SIG-M5 (cell line): ENCODE measurements around the gene CEP41.
"Not testable (repeated sequence)": the region's sequence is repeated elsewhere in the genome, so short reads cannot be mapped to it uniquely, and the experiment has no call there.

Source experiments
- DNase-seq: peaks from one replicate; lab custom pipeline; 2025; lab: John Stamatoyannopoulos, UW

The CEP41 gene

GRCh38 chr7:130458257-130458656 lies 17.4 kb upstream of the CEP41 start:
- DNase-seq = no peak

- DNase-seq = no peak
These were observed 14.1 kb upstream of the CEP41 start for GRCh38 chr7:130454959-130455358.

- DNase-seq = no peak
These were observed 12.1 kb upstream of the CEP41 start for GRCh38 chr7:130452951-130453350.

GRCh38 chr7:130451344-130451743 lies 10.5 kb upstream of the CEP41 start:
- DNase-seq = not testable (repeated sequence)

DNA sequence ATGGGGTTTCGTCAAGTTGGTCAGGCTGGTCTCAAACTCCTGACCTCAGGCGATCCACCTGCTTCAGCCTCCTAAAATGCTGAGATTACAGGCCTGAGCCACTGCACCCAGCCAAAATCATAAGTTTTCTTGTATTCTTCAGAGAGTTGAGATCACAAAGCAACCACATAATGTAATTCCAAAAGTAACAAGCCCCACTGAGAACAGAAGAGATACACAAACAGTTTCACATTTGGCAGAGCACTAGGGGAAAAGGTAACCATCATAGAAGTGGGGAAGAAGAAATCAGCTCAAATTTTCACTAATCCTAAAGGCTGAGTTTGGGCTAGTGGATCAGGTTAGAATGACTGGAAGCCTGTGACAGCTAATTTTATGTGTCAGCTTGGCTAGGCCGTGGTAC lies 5.4 kb upstream of the CEP41 start:
- DNase-seq = no peak

- no peak for DNase-seq
These were observed 4.1 kb upstream of the CEP41 start for GRCh38 chr7:130444751-130445407.

- no peak for DNase-seq
These were observed 3.4 kb upstream of the CEP41 start for GRCh38 chr7:130444234-130444633.

- no peak for DNase-seq
These were observed 1.8 kb upstream of the CEP41 start for GRCh38 chr7:130442601-130443000.

DNA sequence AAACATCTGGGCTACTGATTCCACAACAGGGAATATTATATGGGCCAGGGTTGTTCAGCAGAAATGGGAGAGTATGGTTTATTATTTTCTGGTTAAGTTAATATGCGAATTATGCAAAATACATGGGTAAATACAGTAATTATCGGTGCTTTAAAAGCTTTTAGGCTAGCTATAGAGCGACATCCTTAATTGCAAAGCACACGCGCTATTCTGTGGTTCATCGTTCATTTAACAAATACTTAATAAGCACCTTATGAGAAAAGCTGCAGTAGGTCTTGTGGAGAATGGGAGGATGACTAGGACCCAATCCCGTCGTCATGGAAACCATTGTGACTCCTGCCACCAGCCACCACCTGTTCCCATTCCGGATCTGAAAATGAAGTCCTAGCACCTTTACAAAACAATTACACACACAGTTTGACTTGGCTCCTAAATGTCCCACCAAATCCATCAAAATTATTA lies 623 bp upstream of the CEP41 start:
- DNase-seq = no peak

DNA sequence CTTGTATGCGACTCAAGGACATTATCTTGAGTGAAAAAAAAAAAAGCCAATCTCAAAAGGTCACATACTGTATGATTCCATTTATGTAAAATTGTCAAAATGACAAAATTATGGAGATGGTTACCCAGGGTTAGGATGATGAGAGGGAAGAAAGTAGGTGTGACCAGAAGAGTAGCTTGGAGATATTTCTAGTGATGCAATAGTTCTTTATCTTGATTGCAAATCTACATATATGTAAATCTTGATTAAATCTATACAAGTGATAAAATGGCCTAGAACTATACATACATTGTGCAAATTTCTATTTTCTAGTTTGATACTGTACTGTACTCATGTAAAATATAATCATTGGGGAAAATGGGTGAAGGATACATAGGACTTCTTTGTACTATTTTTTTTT lies 4.6 kb downstream of the CEP41 start:
- DNase-seq = no peak

- DNase-seq = no peak
These were observed 5.4 kb downstream of the CEP41 start for GRCh38 chr7:130435311-130435854.

- DNase-seq = no peak
These were observed 7.5 kb downstream of the CEP41 start for GRCh38 chr7:130433301-130433700.

GRCh38 chr7:130432886-130433285 lies 7.9 kb downstream of the CEP41 start:
- no peak for DNase-seq

GRCh38 chr7:130430841-130431666 lies 9.8 kb downstream of the CEP41 start:
- DNase-seq = no peak

- no peak for DNase-seq
These were observed 10.7 kb downstream of the CEP41 start for GRCh38 chr7:130430115-130430514.

- no peak for DNase-seq
These were observed 11.8 kb downstream of the CEP41 start for GRCh38 chr7:130429019-130429418.

DNA sequence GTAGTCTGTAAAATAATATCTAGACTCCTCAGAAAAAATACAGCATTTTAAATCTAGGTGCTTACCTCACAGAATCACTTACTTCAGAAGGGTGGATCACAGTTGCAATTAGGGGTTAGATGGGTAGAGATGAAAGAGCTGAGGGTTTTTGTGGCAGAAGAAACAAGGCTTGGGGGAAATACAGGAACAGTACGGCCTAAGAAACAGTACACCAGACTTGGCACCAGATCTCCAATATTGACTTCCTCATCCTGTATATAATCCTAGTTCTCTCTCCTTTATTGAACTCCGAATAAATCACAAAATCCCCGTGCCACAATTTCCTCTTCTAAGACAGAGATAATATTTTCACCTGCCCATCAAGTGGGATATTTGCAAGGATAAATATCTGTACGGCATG lies 14.3 kb downstream of the CEP41 start:
- no peak for DNase-seq

- no peak for DNase-seq
These were observed 15.0 kb downstream of the CEP41 start for GRCh38 chr7:130425796-130426195.

DNA sequence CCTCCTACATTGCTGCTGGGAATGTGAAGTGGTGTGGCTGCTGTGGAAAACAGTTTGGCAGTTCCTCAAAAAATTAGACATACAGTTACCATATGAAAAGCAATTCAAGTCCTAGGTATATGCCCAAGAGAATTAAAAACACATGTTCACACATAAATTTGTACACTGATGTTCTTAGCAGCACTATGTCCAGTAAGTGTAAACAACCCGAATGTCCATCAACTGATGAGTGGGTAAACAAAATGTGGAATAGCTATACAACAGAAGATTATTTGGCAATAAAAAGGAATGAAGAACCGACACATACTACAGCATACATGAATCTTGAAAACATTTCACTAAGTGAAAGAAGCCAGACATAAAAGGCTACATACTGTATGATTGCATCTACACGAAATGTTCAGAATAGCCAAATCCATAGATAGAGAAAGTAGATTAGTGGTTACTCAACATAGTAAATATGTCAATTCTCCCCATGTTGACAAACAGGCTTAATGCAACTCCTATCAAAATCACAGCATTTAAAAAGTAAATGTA lies 17.2 kb downstream of the CEP41 start:
- DNase-seq = no peak

DNA sequence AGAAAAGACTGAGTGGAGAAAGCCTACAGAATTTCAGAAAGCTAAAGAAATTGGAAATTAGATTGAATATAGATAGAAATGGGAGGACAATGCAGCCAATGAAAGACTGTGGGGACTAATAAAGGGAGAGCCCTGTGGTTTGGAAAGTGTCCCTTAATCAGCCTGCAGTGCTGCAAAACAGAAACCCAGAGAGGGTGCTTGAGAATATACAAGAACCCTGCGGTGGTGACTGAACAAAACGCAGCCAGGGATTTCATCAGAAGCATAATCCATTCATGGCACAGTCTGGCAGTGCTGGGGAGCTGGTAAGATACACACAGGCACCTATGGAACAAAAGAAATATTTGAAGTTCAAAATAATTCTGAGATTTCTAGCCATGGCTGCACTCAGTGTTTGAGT lies 19.1 kb downstream of the CEP41 start:
- DNase-seq = no peak

- no peak for DNase-seq
These were observed 19.8 kb downstream of the CEP41 start for GRCh38 chr7:130420943-130421578.

DNA sequence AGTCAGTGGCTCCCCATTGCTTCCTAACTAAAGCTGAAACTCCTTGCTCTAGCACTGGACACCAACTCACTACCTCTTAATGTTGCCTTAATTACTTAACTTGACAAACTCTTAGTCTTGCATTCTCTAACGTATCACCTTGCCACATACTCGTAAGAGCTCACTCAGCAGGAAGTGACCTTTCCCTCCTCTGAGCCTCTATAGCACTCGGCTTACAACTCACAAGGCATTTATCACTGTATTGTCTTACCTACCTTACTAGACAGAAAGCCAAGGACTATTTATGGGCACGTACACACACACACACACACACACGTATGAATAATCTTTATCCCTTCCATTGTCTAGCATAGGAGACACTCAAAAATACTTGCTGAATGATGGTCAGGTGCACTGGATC lies 21.2 kb downstream of the CEP41 start:
- DNase-seq = no peak
